SU-DHL-6 (cell line): Measurements from ENCODE around the gene TPK1.

Experiments used
- H2AFZ ChIP-seq: fragments of 200-600 bp; sonication (generic); 2 replicates; pipeline ENCODE4 v1.6.1; 2014; ENCODE audit warnings: low read depth, mild to moderate bottlenecking, moderate library complexity, mixed read lengths, antibody characterized with exemption, low read length; ENCODE audit not compliant: severe bottlenecking
- H3F3A ChIP-seq: fragments of 200-600 bp; shearing (Covaris generic); 2 replicates; pipeline ENCODE4 v1.6.0; 2016; ENCODE audit warnings: antibody characterized with exemption, mild to moderate bottlenecking; ENCODE audit not compliant: insufficient read depth
- H3K27ac ChIP-seq: fragments of 200-600 bp; sonication (generic); 2 replicates; pipeline ENCODE4 v1.5.1; 2016; ENCODE audit warnings: low read depth, mild to moderate bottlenecking, low read length, moderate library complexity, mixed read lengths
- H3K27me3 ChIP-seq: fragments of 200-600 bp; sonication (generic), shearing (Covaris generic); 2 replicates; pipeline ENCODE4 v1.6.0; 2014; ENCODE audit warnings: mild to moderate bottlenecking, low read length
- H3K36me3 ChIP-seq: fragments of 200-600 bp; sonication (generic); 2 replicates; pipeline ENCODE4 v1.6.1; 2014; ENCODE audit warnings: mild to moderate bottlenecking, low read length, mixed read lengths
- H3K4me2 ChIP-seq: fragments of 300-600, 200-600 bp; shearing (Covaris generic), sonication (generic); 2 replicates; pipeline ENCODE4 v1.6.0; 2014; ENCODE audit warnings: low read length, low read depth, mild to moderate bottlenecking; ENCODE audit not compliant: poor library complexity, severe bottlenecking
- H3K4me3 ChIP-seq: fragments of 200-600 bp; sonication (generic); 2 replicates; pipeline ENCODE4 v1.5.1; 2014; ENCODE audit warnings: antibody characterized with exemption, low read length, mild to moderate bottlenecking, mixed read lengths; ENCODE audit not compliant: insufficient read depth, poor library complexity, severe bottlenecking
- H3K79me2 ChIP-seq: fragments of 200-600 bp; sonication (generic); 2 replicates; pipeline ENCODE4 v1.6.1; 2014; ENCODE audit warnings: mild to moderate bottlenecking, low read length, moderate library complexity; ENCODE audit not compliant: insufficient read depth
- H3K9ac ChIP-seq: fragments of 200-600 bp; sonication (generic); 2 replicates; pipeline ENCODE4 v1.7.0; 2014; ENCODE audit warnings: mild to moderate bottlenecking, low read length
- H3K9me2 ChIP-seq: fragments of 200-600 bp; sonication (generic); replicated peaks from 2 replicates; pipeline ENCODE4 v1.6.1; 2014; ENCODE audit warnings: low read length; ENCODE audit not compliant: insufficient read depth
- H3K9me3 ChIP-seq: fragments of 200-600 bp; sonication (generic); 2 replicates; pipeline ENCODE4 v1.6.1; 2014; ENCODE audit warnings: low read length, mixed read lengths; ENCODE audit not compliant: insufficient read depth
- H4K20me1 ChIP-seq: fragments of 200-600 bp; sonication (generic); 2 replicates; pipeline ENCODE4 v1.6.1; 2014; ENCODE audit warnings: low read depth, mild to moderate bottlenecking, antibody characterized with exemption, low read length, moderate library complexity, mixed read lengths
- EZH2phosphoT487 ChIP-seq: fragments of 200-600 bp; sonication (generic), shearing (Covaris generic); conservative IDR thresholded peaks from 2 replicates; pipeline ENCODE4 v1.6.1; 2018; ENCODE audit warnings: mild to moderate bottlenecking, antibody characterized with exemption, low read length, moderate library complexity, mixed read lengths
- TF ChIP-seq, protein P1 (sequence below): fragments of 200-600 bp; sonication (generic); IDR thresholded peaks from one replicate; pipeline ENCODE4 v1.5.1; 2017; ENCODE audit warnings: antibody characterized with exemption, mild to moderate bottlenecking, low read length, moderate library complexity; ENCODE audit not compliant: insufficient read depth, poor library complexity, severe bottlenecking

Gene TPK1

DNA sequence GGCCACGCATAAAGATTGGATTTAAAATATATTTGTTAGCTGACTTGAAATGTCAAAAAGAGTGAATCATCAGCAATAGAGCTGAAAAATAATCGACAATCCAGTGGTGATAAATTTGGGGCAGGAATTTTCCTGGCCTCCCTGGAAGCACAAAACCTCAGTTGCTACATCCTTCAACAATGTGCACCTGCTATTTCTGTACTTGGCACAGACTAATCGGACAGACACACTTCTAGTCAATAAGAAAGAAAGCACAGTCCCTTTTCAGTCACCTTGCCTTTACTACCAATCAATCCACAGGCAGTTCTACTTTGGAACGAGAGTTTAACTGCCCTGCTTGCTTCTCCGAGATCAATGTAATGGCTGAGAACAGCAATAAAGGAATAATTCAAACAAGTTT, 335.6 kb downstream of the TPK1 start:
- H3K79me2 ChIP-seq = no peaks in the 10 kb centered on the region
- no peaks in the 10 kb centered on the region for H3K36me3 ChIP-seq
- TF ChIP-seq, protein P1, sequence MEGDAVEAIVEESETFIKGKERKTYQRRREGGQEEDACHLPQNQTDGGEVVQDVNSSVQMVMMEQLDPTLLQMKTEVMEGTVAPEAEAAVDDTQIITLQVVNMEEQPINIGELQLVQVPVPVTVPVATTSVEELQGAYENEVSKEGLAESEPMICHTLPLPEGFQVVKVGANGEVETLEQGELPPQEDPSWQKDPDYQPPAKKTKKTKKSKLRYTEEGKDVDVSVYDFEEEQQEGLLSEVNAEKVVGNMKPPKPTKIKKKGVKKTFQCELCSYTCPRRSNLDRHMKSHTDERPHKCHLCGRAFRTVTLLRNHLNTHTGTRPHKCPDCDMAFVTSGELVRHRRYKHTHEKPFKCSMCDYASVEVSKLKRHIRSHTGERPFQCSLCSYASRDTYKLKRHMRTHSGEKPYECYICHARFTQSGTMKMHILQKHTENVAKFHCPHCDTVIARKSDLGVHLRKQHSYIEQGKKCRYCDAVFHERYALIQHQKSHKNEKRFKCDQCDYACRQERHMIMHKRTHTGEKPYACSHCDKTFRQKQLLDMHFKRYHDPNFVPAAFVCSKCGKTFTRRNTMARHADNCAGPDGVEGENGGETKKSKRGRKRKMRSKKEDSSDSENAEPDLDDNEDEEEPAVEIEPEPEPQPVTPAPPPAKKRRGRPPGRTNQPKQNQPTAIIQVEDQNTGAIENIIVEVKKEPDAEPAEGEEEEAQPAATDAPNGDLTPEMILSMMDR = no peak
- TF ChIP-seq EZH2phosphoT487 = no peak
- H4K20me1 ChIP-seq = no peaks in the 10 kb centered on the region
- H3K9me3 ChIP-seq = no peaks in the 10 kb centered on the region
- no peak overlapping the region for H3K4me2 ChIP-seq
- no peak overlapping the region for H3K9ac ChIP-seq
- no peaks in the 10 kb centered on the region for H3K9me2 ChIP-seq
- H3K27ac ChIP-seq = no peak overlapping the region
- no peak overlapping the region for H3K4me3 ChIP-seq
- H3K27me3 ChIP-seq = no peaks in the 10 kb centered on the region
- H2AFZ ChIP-seq = no peak overlapping the region
- H3F3A ChIP-seq = no peaks in the 10 kb centered on the region

DNA sequence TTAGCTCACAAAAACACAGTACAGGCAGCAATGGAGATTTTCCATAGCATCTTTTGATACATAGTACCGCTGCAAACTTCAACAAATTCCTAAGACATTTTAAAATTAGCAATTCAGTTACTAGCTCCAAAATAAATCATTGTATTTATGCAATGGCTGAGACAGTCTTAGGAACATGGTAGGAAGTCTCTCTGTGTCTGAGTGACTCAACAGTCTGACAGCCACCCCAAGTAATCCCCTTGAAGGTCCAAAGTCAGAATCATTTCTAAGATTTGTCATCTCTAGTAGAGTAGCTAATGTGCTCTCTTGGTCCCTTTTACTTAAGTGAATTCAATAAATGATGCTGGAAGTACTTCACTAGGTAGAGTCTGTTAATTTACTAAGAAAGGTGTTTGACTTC, 338.6 kb downstream of the TPK1 start:
- Histone ChIP-seq H3K36me3 (no peaks in the 10 kb centered on the region), H2AFZ (no peak overlapping the region), H3K4me2 (no peak overlapping the region), H3K79me2 (no peaks in the 10 kb centered on the region), H3F3A (no peaks in the 10 kb centered on the region), H3K9me2 (no peaks in the 10 kb centered on the region), H3K9ac (no peak overlapping the region), H3K4me3 (no peak overlapping the region), H3K9me3 (no peaks in the 10 kb centered on the region), H3K27me3 (no peaks in the 10 kb centered on the region), H4K20me1 (no peaks in the 10 kb centered on the region), H3K27ac (no peak overlapping the region)
- no peak for TF ChIP-seq EZH2phosphoT487
- TF ChIP-seq, protein P1 = no peak

DNA sequence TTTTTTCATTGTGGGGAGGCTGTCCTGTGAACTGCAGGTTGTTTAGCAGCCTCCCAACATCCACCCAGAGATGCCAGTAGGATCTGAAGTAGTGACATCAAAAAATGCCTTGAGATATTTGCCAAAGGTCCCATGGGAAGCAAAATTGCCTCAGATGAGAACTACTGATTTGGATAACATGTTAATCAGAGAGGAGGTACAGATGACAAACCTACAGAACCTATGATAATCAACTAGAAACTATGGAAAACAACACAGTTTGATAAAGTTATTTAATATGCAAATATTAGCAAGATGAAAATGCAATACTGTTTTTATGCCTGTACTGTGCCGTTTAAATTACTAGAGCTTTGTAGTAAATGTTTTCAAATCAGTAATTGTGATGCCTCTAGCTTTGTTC, 341.5 kb downstream of the TPK1 start:
- no peak for TF ChIP-seq EZH2phosphoT487
- TF ChIP-seq, protein P1 = no peak
- Histone ChIP-seq H3K27me3 (no peaks in the 10 kb centered on the region), H3K9me3 (no peaks in the 10 kb centered on the region), H3F3A (no peaks in the 10 kb centered on the region), H3K79me2 (no peaks in the 10 kb centered on the region), H2AFZ (no peak overlapping the region), H4K20me1 (no peaks in the 10 kb centered on the region), H3K27ac (no peak overlapping the region), H3K9ac (no peak overlapping the region), H3K4me2 (no peak overlapping the region), H3K36me3 (no peaks in the 10 kb centered on the region), H3K4me3 (no peak overlapping the region), H3K9me2 (no peaks in the 10 kb centered on the region)

DNA sequence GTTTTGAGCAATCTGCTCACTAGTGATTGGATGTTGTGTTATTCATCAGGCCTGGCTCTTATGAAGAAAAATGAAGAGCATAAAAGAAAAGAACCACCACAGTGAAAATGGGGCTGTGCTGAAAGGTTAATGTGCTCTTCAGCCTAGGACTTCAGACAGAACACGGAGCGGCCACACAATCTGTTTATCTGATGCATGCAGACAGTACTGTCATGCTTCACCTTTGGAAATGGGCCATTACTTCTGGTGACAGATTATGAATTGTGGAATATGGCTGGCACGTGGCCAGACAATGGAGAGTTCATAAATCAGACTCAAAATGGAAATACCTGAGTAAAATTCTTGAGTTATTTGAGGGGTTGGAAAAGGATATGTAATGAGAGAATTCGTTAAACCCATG, 346.3 kb downstream of the TPK1 start:
- no peaks in the 10 kb centered on the region for H3K9me3 ChIP-seq
- TF ChIP-seq, protein P1 = no peak
- TF ChIP-seq EZH2phosphoT487 = no peak
- H2AFZ ChIP-seq = no peak overlapping the region
- no peak overlapping the region for H3K4me3 ChIP-seq
- H3K9ac ChIP-seq = no peak overlapping the region
- no peak overlapping the region for H3K4me2 ChIP-seq
- H4K20me1 ChIP-seq = no peaks in the 10 kb centered on the region
- no peaks in the 10 kb centered on the region for H3F3A ChIP-seq
- no peaks in the 10 kb centered on the region for H3K9me2 ChIP-seq
- no peak overlapping the region for H3K27ac ChIP-seq
- no peaks in the 10 kb centered on the region for H3K27me3 ChIP-seq
- no peaks in the 10 kb centered on the region for H3K36me3 ChIP-seq
- H3K79me2 ChIP-seq = no peaks in the 10 kb centered on the region
